PC-3 (cell line): ENCODE data around the gene SPTLC2. TPM values are rescaled to one million over a fixed set of nuclear protein-coding genes. Genes with fewer than 3 reads are reported as not detected.

Source experiments
- ATAC-seq: fragments of 200-7000 bp; cut with Tn5 transposase; 2 replicates; pipeline ENCODE4 v1.9.1; 2020; ENCODE audit warnings: mild to moderate bottlenecking, moderate library complexity
- BruUV-seq: library from RNA; stranded (reverse); fragments of 400-500 nt; replicated peaks from 2 replicates; lab custom pipeline; 2021; lab: Mats Ljungman, UMichigan
- CTCF ChIA-PET: fragments of 300-600 bp; sonication (Branson Sonifier 250); formaldehyde crosslinking; loops from one replicate; lab custom pipeline; 2022; ENCODE audit warnings: antibody characterized with exemption; lab: Charles Lee
- POLR2A ChIA-PET: fragments of 300-600 bp; sonication (Branson Sonifier 250); formaldehyde crosslinking; loops from one replicate; lab custom pipeline; 2022; ENCODE audit warnings: antibody characterized with exemption; ENCODE audit not compliant: unreplicated experiment; lab: Charles Lee
- DNase-seq: peaks from one replicate; pipeline ENCODE4 v3.0.0-alpha.2; 2015
- H2AFZ ChIP-seq: fragments of 300-600 bp; sonication (generic); 2 replicates; pipeline ENCODE4 v1.6.0; 2016; ENCODE audit warnings: antibody characterized with exemption, low read length
- H3F3A ChIP-seq: fragments of 300-600 bp; sonication (generic); one replicate; pipeline ENCODE4 v1.6.0; 2017; ENCODE audit warnings: antibody characterized with exemption, low read length, control low read depth, mild to moderate bottlenecking; ENCODE audit not compliant: unreplicated experiment
- H3K27ac ChIP-seq: fragments of 300-600 bp; sonication (generic); 2 replicates; pipeline ENCODE4 v1.5.1; 2016; ENCODE audit warnings: mild to moderate bottlenecking, low read length
- H3K27me3 ChIP-seq: fragments of 300-600 bp; sonication (generic); 2 replicates; pipeline ENCODE4 v1.6.1; 2016; ENCODE audit warnings: low read length, mixed read lengths
- H3K36me3 ChIP-seq: fragments of 300-600 bp; sonication (generic); 2 replicates; pipeline ENCODE4 v1.6.1; 2016; ENCODE audit warnings: low read depth, mixed run types, low read length, mixed read lengths
- H3K4me1 ChIP-seq: fragments of 300-600 bp; sonication (generic); 2 replicates; pipeline ENCODE4 v1.5.1; 2016; ENCODE audit warnings: low read length; ENCODE audit not compliant: insufficient read depth
- H3K4me2 ChIP-seq: fragments of 300-600 bp; sonication (generic); 2 replicates; pipeline ENCODE4 v1.6.0; 2016; ENCODE audit warnings: low read length
- H3K4me3 ChIP-seq: fragments of 300-600 bp; sonication (generic); 2 replicates; pipeline ENCODE4 v1.5.1; 2016; ENCODE audit warnings: mild to moderate bottlenecking, low read length, mixed read lengths
- H3K79me2 ChIP-seq: fragments of 300-600 bp; sonication (generic); 2 replicates; pipeline ENCODE4 v1.6.1; 2017; ENCODE audit warnings: low read length, mixed read lengths
- H3K9ac ChIP-seq: fragments of 300-600 bp; sonication (generic); 2 replicates; pipeline ENCODE4 v1.6.0; 2016; ENCODE audit warnings: mild to moderate bottlenecking, low read length
- H3K9me2 ChIP-seq: fragments of 300-600 bp; sonication (generic); replicated peaks from 2 replicates; pipeline ENCODE4 v1.6.1; 2016; ENCODE audit warnings: mixed run types, low read length, mixed read lengths
- H3K9me3 ChIP-seq: fragments of 300-600 bp; sonication (generic); 2 replicates; pipeline ENCODE4 v1.6.1; 2016; ENCODE audit warnings: low read length, mixed read lengths
- H4K20me1 ChIP-seq: fragments of 300-600 bp; sonication (generic); 2 replicates; pipeline ENCODE4 v1.6.1; 2016; ENCODE audit warnings: low read length, mixed read lengths
- CTCF ChIP-seq: fragments of 300-600 bp; sonication (generic); conservative IDR thresholded peaks from 2 replicates; pipeline ENCODE4 v1.5.1; 2017; ENCODE audit warnings: antibody characterized with exemption, low read depth, mild to moderate bottlenecking, low read length
- EZH2 ChIP-seq: fragments of 300-600 bp; sonication (generic); IDR thresholded peaks from one replicate; pipeline ENCODE4 v1.6.1; 2017; ENCODE audit warnings: antibody characterized with exemption, mild to moderate bottlenecking, low read length; ENCODE audit not compliant: unreplicated experiment
- EZH2phosphoT487 ChIP-seq: fragments of 300-600 bp; sonication (generic); IDR thresholded peaks from 2 replicates; pipeline ENCODE4 v1.6.1; 2018; ENCODE audit warnings: mild to moderate bottlenecking, antibody characterized with exemption, low read length, borderline replicate concordance
- intact Hi-C: fragments of 100-400 bp; cut with micrococcal nuclease; formaldehyde crosslinking; loops from 2 replicates; pipeline ENCODE4 v1.9.0; 2023
- total RNA-seq: library from RNA; depleted of rRNA; stranded (reverse); fragments of >200 nt; gene quantifications from 2 replicates; pipeline ENCODE4 v1.2.3, GENCODE V29; 2014

SPTLC2 gene
- total RNA-seq, 1 experiment from 2014 or later = 27.6 TPM

- H3K27ac ChIP-seq = no peak overlapping the region
- no peak for ATAC-seq
Observed at GRCh38 chr14:77654001-77654441, 37.6 kb upstream of the SPTLC2 start.

DNA sequence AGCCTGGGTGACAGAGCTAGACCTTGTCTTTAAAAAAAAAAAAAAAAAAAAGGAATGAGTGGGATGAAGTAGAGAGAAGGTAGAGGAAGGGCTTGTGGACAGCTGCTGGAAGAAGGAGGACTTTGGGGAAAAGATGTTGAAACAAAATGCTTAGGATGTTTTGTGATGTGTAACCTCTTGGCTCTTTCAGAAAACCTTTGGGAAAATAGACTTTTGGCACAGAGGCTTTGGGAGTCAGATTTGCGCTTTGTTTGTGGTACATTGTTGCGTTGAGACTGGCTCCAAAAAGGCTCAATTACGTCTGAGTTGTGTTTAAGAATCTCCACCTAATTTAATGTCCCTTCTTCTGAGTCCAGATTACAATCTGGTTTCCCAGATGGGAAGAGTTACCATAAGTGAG lies 32.9 kb upstream of the SPTLC2 start:
- no peak overlapping the region for H3K4me3 ChIP-seq
- H3K36me3 ChIP-seq = no peaks in the 10 kb centered on the region
- DNase-seq (no peak), ATAC-seq (no peak)
- H3K27me3 ChIP-seq = no peaks in the 10 kb centered on the region
- H3K79me2 ChIP-seq = no peaks in the 10 kb centered on the region
- H3F3A ChIP-seq = no peaks in the 10 kb centered on the region
- H4K20me1 ChIP-seq = no peaks in the 10 kb centered on the region
- no peaks in the 10 kb centered on the region for H3K9me3 ChIP-seq
- no peaks in the 10 kb centered on the region for H3K4me1 ChIP-seq
- H3K27ac ChIP-seq = no peak overlapping the region
- H3K9ac ChIP-seq = no peak overlapping the region
- ChIA-PET CTCF (interaction anchor here (0.6 kb wide), 1 partner anchor 213 kb away, joined by 4 read pairs; no protein-coding TSS in a partner anchor), POLR2A (no interaction called here)
- no TSS peak for BruUV-seq
- no peak overlapping the region for H3K4me2 ChIP-seq
- intact Hi-C loops = no loop called here
- H3K9me2 ChIP-seq = no peaks in the 10 kb centered on the region
- H2AFZ ChIP-seq = no peak overlapping the region
- TF ChIP-seq EZH2 = no peak
- TF ChIP-seq CTCF = no peak
- TF ChIP-seq EZH2phosphoT487 = no peak

More at GRCh38 chr14:77654001-77654441, 37.6 kb upstream of the SPTLC2 start:
- no peak for DNase-seq
- no peaks in the 10 kb centered on the region for H3K9me2 ChIP-seq
- no peaks in the 10 kb centered on the region for H4K20me1 ChIP-seq
- intact Hi-C loops = loop anchor here (2.0 kb wide), 2 partner anchors 55 to 163 kb away; partner anchors contain the start of genes ALKBH1 and SLIRP
- POLR2A ChIA-PET = interaction anchor here (0.7 kb wide), 1 partner anchor 60 kb away, joined by 3 read pairs; no protein-coding TSS in a partner anchor
- no peaks in the 10 kb centered on the region for H3K27me3 ChIP-seq
- TF ChIP-seq EZH2 (no peak), CTCF (no peak), EZH2phosphoT487 (no peak)
- H3K4me3 ChIP-seq = no peak overlapping the region
- no peaks in the 10 kb centered on the region for H3K36me3 ChIP-seq
- CTCF ChIA-PET = interaction anchor here (0.7 kb wide), 1 partner anchor 913 kb away, joined by 3 read pairs; no protein-coding TSS in a partner anchor
- H3K9ac ChIP-seq = no peak overlapping the region
- no TSS peak for BruUV-seq
- no peaks in the 10 kb centered on the region for H3F3A ChIP-seq
- no peaks in the 10 kb centered on the region for H3K4me1 ChIP-seq
- H3K9me3 ChIP-seq = no peaks in the 10 kb centered on the region
- H2AFZ ChIP-seq = peak overlapping the region; percentile 9; the same call in 1 of the 2 replicates
- H3K4me2 ChIP-seq = no peak overlapping the region
- H3K79me2 ChIP-seq = no peaks in the 10 kb centered on the region

- Histone ChIP-seq H3K9ac (no peak overlapping the region), H4K20me1 (no peaks in the 10 kb centered on the region), H3K4me2 (no peak overlapping the region), H3K4me3 (no peak overlapping the region), H3K79me2 (no peaks in the 10 kb centered on the region), H3K36me3 (no peaks in the 10 kb centered on the region), H3K27ac (no peak overlapping the region), H3F3A (no peaks in the 10 kb centered on the region), H3K9me2 (no peaks in the 10 kb centered on the region), H3K4me1 (no peaks in the 10 kb centered on the region), H3K27me3 (no peaks in the 10 kb centered on the region), H2AFZ (no peak overlapping the region), H3K9me3 (no peaks in the 10 kb centered on the region)
- ATAC-seq = no peak
- POLR2A ChIA-PET = no interaction called here
- no TSS peak for BruUV-seq
- intact Hi-C loops = no loop called here
- TF ChIP-seq EZH2phosphoT487 (no peak), CTCF (no peak), EZH2 (no peak)
- no peak for DNase-seq
- CTCF ChIA-PET = no interaction called here
Observed at GRCh38 chr14:77648520-77649200, 32.2 kb upstream of the SPTLC2 start.
